ENCODE results near the gene RUNX2.

The RUNX2 gene

GRCh38 chr6:45634231-45634630 is 306.1 kb downstream of the RUNX2 start:
- no peak for DNase-seq (ENCODE audit: insufficient read length, low spot score)
- no peak for FAIRE-seq

GRCh38 chr6:45635284-45635867 is 307.2 kb downstream of the RUNX2 start:
- DNase-seq (ENCODE audit: insufficient read length, low spot score) = no peak
- no peak for FAIRE-seq

GRCh38 chr6:45637056-45637455 is 308.9 kb downstream of the RUNX2 start:
- FAIRE-seq (no peak), DNase-seq (ENCODE audit: insufficient read length, low spot score) (no peak)

GRCh38 chr6:45637611-45638257 is 309.6 kb downstream of the RUNX2 start:
- DNase-seq (ENCODE audit: insufficient read length, low spot score) (no peak), FAIRE-seq (no peak)

- FAIRE-seq (peak; percentile 33), DNase-seq (ENCODE audit: insufficient read length, low spot score) (no peak)
These were observed 312.0 kb downstream of the RUNX2 start for GRCh38 chr6:45640081-45640491.

- no peak for FAIRE-seq
- DNase-seq (ENCODE audit: insufficient read length, low spot score) = no peak
These were observed 312.7 kb downstream of the RUNX2 start for GRCh38 chr6:45640811-45641210.

GRCh38 chr6:45642331-45643125 is 314.4 kb downstream of the RUNX2 start:
- FAIRE-seq = no peak
- no peak for DNase-seq (ENCODE audit: insufficient read length, low spot score)

GRCh38 chr6:45643126-45643525 is 315.0 kb downstream of the RUNX2 start:
- peak; percentile 49 for FAIRE-seq
- no peak for DNase-seq (ENCODE audit: insufficient read length, low spot score)

GRCh38 chr6:45644720-45645119 is 316.6 kb downstream of the RUNX2 start:
- DNase-seq (ENCODE audit: insufficient read length, low spot score) (no peak), FAIRE-seq (no peak)

GRCh38 chr6:45645302-45645701 is 317.2 kb downstream of the RUNX2 start:
- FAIRE-seq (no peak), DNase-seq (ENCODE audit: insufficient read length, low spot score) (no peak)

GRCh38 chr6:45647341-45648261 is 319.5 kb downstream of the RUNX2 start:
- DNase-seq (ENCODE audit: insufficient read length, low spot score) = no peak
- peak; percentile 20 for FAIRE-seq

- FAIRE-seq (no peak), DNase-seq (ENCODE audit: insufficient read length, low spot score) (no peak)
These were observed 320.1 kb downstream of the RUNX2 start for GRCh38 chr6:45648262-45648620.

GRCh38 chr6:45650524-45651135 is 322.5 kb downstream of the RUNX2 start:
- DNase-seq (ENCODE audit: insufficient read length, low spot score) (peak; percentile 74), FAIRE-seq (peak; percentile 80)

GRCh38 chr6:45651301-45651700 is 323.2 kb downstream of the RUNX2 start:
- FAIRE-seq = peak; percentile 76
- DNase-seq (ENCODE audit: insufficient read length, low spot score) = no peak

GRCh38 chr6:45652416-45652815 is 324.3 kb downstream of the RUNX2 start:
- no peak for FAIRE-seq

GRCh38 chr6:45653117-45653883 is 325.2 kb downstream of the RUNX2 start:
- FAIRE-seq (peak; percentile 66), DNase-seq (ENCODE audit: insufficient read length, low spot score) (no peak)

More at GRCh38 chr6:45652416-45652815, 324.3 kb downstream of the RUNX2 start:
- DNase-seq (ENCODE audit: insufficient read length, low spot score) = no peak

GRCh38 chr6:45654673-45655072 is 326.5 kb downstream of the RUNX2 start:
- FAIRE-seq (no peak), DNase-seq (ENCODE audit: insufficient read length, low spot score) (no peak)

GRCh38 chr6:45655745-45656476 is 327.8 kb downstream of the RUNX2 start:
- peak; percentile 97 for DNase-seq (ENCODE audit: insufficient read length, low spot score)

GRCh38 chr6:45657226-45657625 is 329.1 kb downstream of the RUNX2 start:
- DNase-seq (ENCODE audit: insufficient read length, low spot score) (no peak), FAIRE-seq (peak; percentile 16)

More at GRCh38 chr6:45655745-45656476, 327.8 kb downstream of the RUNX2 start:
- FAIRE-seq = peak; percentile 91
